Measurements from ENCODE around the gene ABLIM3.

DNA sequence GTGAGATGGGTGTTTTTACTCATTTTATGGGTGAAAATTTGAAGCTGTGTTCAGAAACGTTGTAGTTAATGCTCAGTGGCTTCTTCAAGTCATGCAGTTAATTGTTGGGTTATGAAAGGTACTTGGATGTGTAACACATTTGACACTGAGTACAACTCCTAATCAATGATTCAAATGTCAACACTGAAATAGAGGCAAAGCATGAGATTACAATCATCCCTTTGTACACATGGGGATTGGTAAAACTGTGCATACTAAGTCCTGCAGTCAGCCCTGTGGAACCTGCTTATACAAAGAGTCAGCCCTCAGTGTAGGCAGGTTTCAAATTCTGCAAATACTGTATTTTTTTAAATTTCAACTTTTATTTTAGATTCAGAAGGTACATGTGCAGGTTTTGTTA lies 3.3 kb downstream of the ABLIM3 start:
- TF ChIP-seq POLR2A (IDR thresholded peaks at IDR 0.05) = no peak
- TF ChIP-seq, protein P1, sequence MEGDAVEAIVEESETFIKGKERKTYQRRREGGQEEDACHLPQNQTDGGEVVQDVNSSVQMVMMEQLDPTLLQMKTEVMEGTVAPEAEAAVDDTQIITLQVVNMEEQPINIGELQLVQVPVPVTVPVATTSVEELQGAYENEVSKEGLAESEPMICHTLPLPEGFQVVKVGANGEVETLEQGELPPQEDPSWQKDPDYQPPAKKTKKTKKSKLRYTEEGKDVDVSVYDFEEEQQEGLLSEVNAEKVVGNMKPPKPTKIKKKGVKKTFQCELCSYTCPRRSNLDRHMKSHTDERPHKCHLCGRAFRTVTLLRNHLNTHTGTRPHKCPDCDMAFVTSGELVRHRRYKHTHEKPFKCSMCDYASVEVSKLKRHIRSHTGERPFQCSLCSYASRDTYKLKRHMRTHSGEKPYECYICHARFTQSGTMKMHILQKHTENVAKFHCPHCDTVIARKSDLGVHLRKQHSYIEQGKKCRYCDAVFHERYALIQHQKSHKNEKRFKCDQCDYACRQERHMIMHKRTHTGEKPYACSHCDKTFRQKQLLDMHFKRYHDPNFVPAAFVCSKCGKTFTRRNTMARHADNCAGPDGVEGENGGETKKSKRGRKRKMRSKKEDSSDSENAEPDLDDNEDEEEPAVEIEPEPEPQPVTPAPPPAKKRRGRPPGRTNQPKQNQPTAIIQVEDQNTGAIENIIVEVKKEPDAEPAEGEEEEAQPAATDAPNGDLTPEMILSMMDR (IDR thresholded peaks at IDR 0.05) = no peak

Data from Peyer's patch (tissue), 4 donors.